A673 (cell line): ENCODE measurements around the gene PABPN1L. TPM values are rescaled to one million over a fixed set of nuclear protein-coding genes. Genes with fewer than 3 reads are reported as not detected.

Experiments used
- BruUV-seq: library from RNA; stranded (reverse); fragments of 400-500 nt; replicated peaks from 2 replicates; lab custom pipeline; 2021; lab: Mats Ljungman, UMichigan
- CTCF ChIA-PET: fragments of 300-600 bp; sonication (Branson Sonifier 250); formaldehyde crosslinking; loops from one replicate; lab custom pipeline; 2022; ENCODE audit warnings: antibody characterized with exemption; lab: Charles Lee
- POLR2A ChIA-PET: fragments of 300-600 bp; sonication (Branson Sonifier 250); formaldehyde crosslinking; loops from one replicate; lab custom pipeline; 2022; ENCODE audit warnings: antibody characterized with exemption; ENCODE audit not compliant: low non-redundant PET; lab: Charles Lee
- DNase-seq: peaks from one replicate; pipeline ENCODE4 v3.0.0-alpha.2; 2015; ENCODE audit warnings: low spot score
- H3K27ac ChIP-seq: fragments of 200-600 bp; sonication (generic); 2 replicates; pipeline ENCODE4 v1.5.1; 2016; ENCODE audit warnings: mixed run types, low read depth, mild to moderate bottlenecking, mixed read lengths, antibody characterized with exemption, low read length; ENCODE audit not compliant: poor library complexity, severe bottlenecking
- H3K27me3 ChIP-seq: fragments of 200-600 bp; sonication (generic); replicated peaks from 2 replicates; pipeline ENCODE4 v1.6.1; 2017; ENCODE audit warnings: mixed run types, low read depth, mild to moderate bottlenecking, mixed read lengths, antibody characterized with exemption, low read length; ENCODE audit not compliant: insufficient read depth, poor library complexity
- H3K36me3 ChIP-seq: fragments of 200-600 bp; sonication (generic); 2 replicates; pipeline ENCODE4 v1.6.1; 2016; ENCODE audit warnings: mixed run types, mild to moderate bottlenecking, mixed read lengths, antibody characterized with exemption, low read length; ENCODE audit not compliant: insufficient read depth, poor library complexity, severe bottlenecking
- H3K4me1 ChIP-seq: fragments of 200-600 bp; sonication (generic); 2 replicates; pipeline ENCODE4 v1.6.1; 2017; ENCODE audit warnings: mixed run types, mild to moderate bottlenecking, mixed read lengths, antibody characterized with exemption, low read length; ENCODE audit not compliant: insufficient read depth, poor library complexity, severe bottlenecking
- H3K4me3 ChIP-seq: fragments of 200-600 bp; sonication (generic); 2 replicates; pipeline ENCODE4 v1.5.1; 2016; ENCODE audit warnings: low read depth, mixed run types, mild to moderate bottlenecking, mixed read lengths, low read length; ENCODE audit not compliant: poor library complexity, severe bottlenecking
- H3K9me3 ChIP-seq: fragments of 200-600 bp; sonication (generic); 2 replicates; pipeline ENCODE4 v1.6.1; 2016; ENCODE audit warnings: mixed run types, low read depth, mild to moderate bottlenecking, mixed read lengths, antibody characterized with exemption, low read length; ENCODE audit not compliant: poor library complexity, severe bottlenecking
- CTCF ChIP-seq: fragments of 300-800, 200-600 bp; sonication (generic); conservative IDR thresholded peaks from 2 replicates; pipeline ENCODE4 v1.5.1; 2017; ENCODE audit warnings: low read depth, mild to moderate bottlenecking, antibody characterized with exemption, low read length, moderate library complexity, mixed read lengths
- EZH2 ChIP-seq: fragments of 200-600 bp; sonication (generic); IDR thresholded peaks from 2 replicates; pipeline ENCODE4 v1.6.1; 2017; ENCODE audit warnings: borderline replicate concordance, low read depth, mild to moderate bottlenecking, mixed read lengths, antibody characterized with exemption, low read length; ENCODE audit not compliant: poor library complexity, severe bottlenecking
- intact Hi-C: fragments of 100-400 bp; cut with micrococcal nuclease; formaldehyde crosslinking; loops from one replicate; pipeline ENCODE4 v1.10.0; 2022; ENCODE audit not compliant: unreplicated experiment
- total RNA-seq: library from RNA; stranded (reverse); gene quantifications from 2 replicates; pipeline ENCODE4 v1.2.3, GENCODE V29; 2021

Gene PABPN1L
- total RNA-seq, 1 experiment from 2014 or later, result not detected

GRCh38 chr16:88819126-88819525, 47.3 kb downstream of the PABPN1L start:
- POLR2A ChIA-PET, result no interaction called here
- Histone ChIP-seq H3K9me3 (no peaks in the 10 kb centered on the region), H3K4me1 (no peaks in the 10 kb centered on the region), H3K4me3 (no peak overlapping the region), H3K27me3 (no peaks in the 10 kb centered on the region), H3K36me3 (no peaks in the 10 kb centered on the region), H3K27ac (no peak overlapping the region)
- intact Hi-C loops, result no loop called here
- TF ChIP-seq EZH2 (no peak), CTCF (no peak)
- DNase-seq, result no peak
- CTCF ChIA-PET, result no interaction called here
- no TSS peak for BruUV-seq

GRCh38 chr16:88818575-88818874, 47.9 kb downstream of the PABPN1L start:
- ChIA-PET CTCF (no interaction called here), POLR2A (no interaction called here)
- intact Hi-C loops, result no loop called here

GRCh38 chr16:88817785-88818574, 48.5 kb downstream of the PABPN1L start:
- intact Hi-C loops, result no loop called here
- Histone ChIP-seq H3K9me3 (no peaks in the 10 kb centered on the region), H3K36me3 (no peaks in the 10 kb centered on the region), H3K27me3 (no peaks in the 10 kb centered on the region), H3K4me3 (no peak overlapping the region), H3K27ac (no peak overlapping the region), H3K4me1 (no peaks in the 10 kb centered on the region)
- no TSS peak for BruUV-seq
- ChIA-PET POLR2A (interaction anchor here (0.7 kb wide), 1 partner anchor 10 kb away, joined by 6 read pairs; no protein-coding TSS in a partner anchor), CTCF (no interaction called here)
- DNase-seq, result no peak
- no peak for TF ChIP-seq EZH2
- TF ChIP-seq CTCF, result no peak

More at GRCh38 chr16:88818575-88818874, 47.9 kb downstream of the PABPN1L start:
- BruUV-seq, result no TSS peak
- no peak for DNase-seq
- H3K9me3 ChIP-seq, result no peaks in the 10 kb centered on the region
- H3K36me3 ChIP-seq, result no peaks in the 10 kb centered on the region
- H3K27me3 ChIP-seq, result no peaks in the 10 kb centered on the region
- no peak overlapping the region for H3K4me3 ChIP-seq
- TF ChIP-seq EZH2 (no peak), CTCF (no peak)
- no peak overlapping the region for H3K27ac ChIP-seq
- H3K4me1 ChIP-seq, result no peaks in the 10 kb centered on the region
